Motor neuron (in vitro differentiated cells): Measurements from ENCODE around the gene NPVF. TPM values are rescaled to one million over a fixed set of nuclear protein-coding genes. Genes with fewer than 3 reads are reported as not detected.

Source experiments
- ATAC-seq, 8 experiments: fragments of 200-7000 bp; cut with Tn5 transposase; replicated peaks in 6 of 8; 2 replicates each; pipeline ENCODE4 v1.8.0; 2021; ENCODE audit warnings: mild to moderate bottlenecking in 8 of 8, moderate library complexity in 8 of 8
- H3K27ac ChIP-seq, 2 donors: fragments of 250-450 bp; sonication (Bioruptor Pico); 2 replicates each; pipeline ENCODE4 v1.9.0; 2021; ENCODE audit warnings: antibody characterized with exemption in 2 of 2, mild to moderate bottlenecking in 2 of 2, moderate library complexity in 1 of 2
- H3K4me1 ChIP-seq, 2 donors: fragments of 250-450 bp; sonication (Bioruptor Pico); replicated peaks in 1 of 2; 2 replicates each; pipeline ENCODE4 v1.6.1; 2021; ENCODE audit warnings: antibody characterized with exemption in 2 of 2, mild to moderate bottlenecking in 2 of 2, moderate library complexity in 1 of 2
- H3K4me3 ChIP-seq, 5 donors: fragments of 250-450 bp; sonication (Bioruptor Pico); 2 replicates each; pipeline ENCODE4 v1.9.0; 2021; ENCODE audit warnings: antibody characterized with exemption in 5 of 5, mild to moderate bottlenecking in 5 of 5, moderate library complexity in 4 of 5
- WGBS, 10 experiments: fragments of 450-650 bp; shearing (Covaris generic); methylation state at CpG; one replicate each; pipeline ENCODE4 v1.0.0; 2022; 5-methylcytosine and 5-hydroxymethylcytosine counted together
- in situ Hi-C, 9 experiments: fragments of 400-800 bp; cut with MboI; loops; one replicate each; pipeline ENCODE4 v1.15.0; 2021; ENCODE audit warnings: low sequenced_read_pairs in 9 of 9, low pct_unique_long_range_greater_than_20kb in 2 of 9; ENCODE audit not compliant: unreplicated experiment in 9 of 9
- total RNA-seq, 8 experiments: library from RNA; unstranded; fragments of 300-600 nt; gene quantifications; 2 replicates each; pipeline versions ENCODE4 v1.2.3 to v1.2.4, GENCODE V29; 2022

NPVF gene
- total RNA-seq: under 1 TPM in 1 of 8 experiments, not detected in 7; 0.21 TPM

DNA sequence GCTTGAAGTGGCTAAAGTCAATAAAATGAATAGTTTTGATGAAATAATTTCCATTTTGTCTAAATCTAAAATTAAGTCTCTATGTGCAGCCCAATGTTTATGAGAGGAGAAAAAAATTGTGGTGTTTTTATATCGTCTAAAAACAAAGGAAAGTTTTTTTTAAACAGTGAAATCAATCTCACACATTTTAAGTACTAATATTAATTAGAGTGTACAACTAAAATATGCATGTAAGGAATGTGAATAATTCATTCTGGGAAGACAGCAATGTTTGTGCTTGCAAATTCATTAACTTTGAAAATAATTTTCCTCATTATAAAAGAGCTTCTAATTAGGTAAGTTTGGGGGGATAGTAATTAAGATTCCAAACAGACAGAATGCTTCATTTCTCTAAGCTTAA, at the start of gene NPVF:
NPVF (minus strand) TSS at position 101 of the 400 bp plus-strand sequence; CDS start at position 54, 47 bp downstream.
- in situ Hi-C loops: no loop called here
- no peak within 1 kb of the TSS for H3K27ac ChIP-seq
- peaks cover 0 to 6% of the 10 kb centered on the region in 2 donors for H3K4me1 ChIP-seq
- WGBS, 10 experiments: 0 to 100% (median 71%) methylated on average over 1 of the region's 1 CpG; no CpG with 5 or more reads in 1 of the 10 experiments
- H3K4me3 ChIP-seq: no peak within 1 kb of the TSS
- ATAC-seq: no peak

DNA sequence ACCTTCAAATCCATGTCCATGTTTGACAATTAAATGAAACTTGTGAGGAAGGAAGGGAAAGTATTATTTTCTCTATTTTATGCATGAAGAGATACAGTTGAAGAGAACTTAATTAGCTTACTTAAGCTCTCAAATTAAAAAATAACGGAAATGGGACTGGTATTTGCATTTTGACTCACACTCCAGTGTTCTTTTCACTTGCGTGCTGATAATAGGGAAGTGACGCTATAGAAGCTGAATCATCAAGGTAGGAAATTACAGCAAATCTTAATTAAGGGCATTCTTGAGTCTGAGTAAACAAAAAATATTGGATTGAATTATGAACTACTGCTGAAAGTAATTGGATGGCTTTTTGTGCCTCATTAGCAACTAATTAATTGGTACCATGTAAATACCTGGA, 44.0 kb upstream of the NPVF start:
- no peak for ATAC-seq
- Histone ChIP-seq H3K4me3 (no peak overlapping the region), H3K27ac (no peak overlapping the region), H3K4me1 (no peaks in the 10 kb centered on the region)
- 41 to 100% (median 85%) methylated on average over 2 to 3 of the region's 3 CpGs for WGBS, 10 experiments
- in situ Hi-C loops: loop anchor here in 8 of 9 experiments (25.0 kb wide), 4 partner anchors 115 to 590 kb away; no protein-coding TSS in a partner anchor

DNA sequence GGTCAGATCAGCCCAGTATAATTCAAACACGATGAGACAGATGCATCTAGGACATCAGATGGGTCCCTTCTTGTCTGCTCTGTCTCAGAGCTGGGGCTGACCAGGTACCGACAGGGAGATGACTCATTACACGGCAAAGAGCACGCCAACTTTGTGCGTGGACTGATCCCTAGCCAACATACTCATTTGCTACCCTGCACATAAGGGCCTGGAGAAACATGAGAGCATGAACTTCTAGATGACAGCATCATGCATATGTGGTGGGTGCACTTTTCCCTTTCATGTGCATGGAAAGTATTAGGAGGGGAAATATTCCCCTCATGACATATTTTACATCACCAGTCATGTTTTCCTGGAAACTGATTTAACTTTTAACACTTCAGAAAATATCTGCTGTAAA, 35.1 kb upstream of the NPVF start:
- peak in 2 of 8 experiments; percentile 47 to 73 for ATAC-seq
- no peak overlapping the region for H3K27ac ChIP-seq
- H3K4me3 ChIP-seq: no peak overlapping the region
- 32 to 100% (median 86%) methylated on average over 1 to 5 of the region's 5 CpGs; no CpG with 5 or more reads in 4 of the 10 experiments for WGBS, 10 experiments
- in situ Hi-C loops: loop anchor here in 8 of 9 experiments (5.0 to 25.0 kb wide), 7 partner anchors 121 to 599 kb away; no protein-coding TSS in a partner anchor
- peaks cover 0 to 15% of the 10 kb centered on the region in 2 donors for H3K4me1 ChIP-seq

- WGBS, 10 experiments: 78 to 100% (median 89%) methylated on average over 1 to 3 of the region's 4 CpGs; no CpG with 5 or more reads in 3 of the 10 experiments
- ATAC-seq: no peak
- in situ Hi-C loops: loop anchor here in 8 of 9 experiments (5.0 to 25.0 kb wide), 7 partner anchors 122 to 600 kb away; no protein-coding TSS in a partner anchor
- H3K27ac ChIP-seq: no peak overlapping the region
- no peak overlapping the region for H3K4me3 ChIP-seq
- H3K4me1 ChIP-seq: peaks cover 0 to 19% of the 10 kb centered on the region in 2 donors
Measured at GRCh38 chr7:25262586-25262985, 34.3 kb upstream of the NPVF start.

- no peak overlapping the region for H3K27ac ChIP-seq
- no peak for ATAC-seq
- WGBS, 10 experiments: 19 to 100% (median 86%) methylated on average over 1 to 4 of the region's 4 CpGs; no CpG with 5 or more reads in 1 of the 10 experiments
- in situ Hi-C loops: loop anchor here in 8 of 9 experiments (5.0 to 25.0 kb wide), 7 partner anchors 123 to 601 kb away; no protein-coding TSS in a partner anchor
- no peak overlapping the region for H3K4me3 ChIP-seq
- peaks cover 0 to 21% of the 10 kb centered on the region in 2 donors for H3K4me1 ChIP-seq
Measured at GRCh38 chr7:25261545-25262140, 33.4 kb upstream of the NPVF start.

DNA sequence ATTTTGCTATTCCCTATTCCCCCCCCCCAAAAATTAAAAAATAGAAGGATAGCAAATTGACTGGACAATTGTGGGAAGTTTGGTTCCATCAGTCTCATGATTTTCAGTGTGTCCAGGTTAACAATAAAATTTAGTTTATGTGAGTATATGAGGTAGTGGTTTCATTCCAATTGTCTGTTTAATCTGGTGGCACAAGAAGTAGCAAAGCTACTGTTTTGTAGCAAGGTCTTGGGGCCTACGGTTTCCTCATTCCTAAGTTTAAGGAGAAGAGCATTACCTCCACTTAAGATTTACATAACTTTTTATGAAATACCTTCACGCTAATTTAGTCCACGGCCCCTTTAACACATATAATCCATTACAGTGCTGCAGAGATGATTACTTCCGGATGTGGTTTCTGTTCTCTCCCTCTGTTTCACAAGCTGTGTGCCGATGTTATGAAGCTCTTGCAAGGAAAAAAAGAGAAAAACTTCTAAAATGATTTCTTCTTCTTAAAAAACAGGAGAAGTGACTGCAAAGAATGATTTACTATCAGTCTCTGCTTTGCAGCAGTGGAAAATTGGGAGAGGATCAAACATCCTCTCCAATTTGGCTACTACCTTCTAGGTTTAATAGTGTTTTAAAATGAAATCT, 32.7 kb upstream of the NPVF start:
- Histone ChIP-seq H3K27ac (no peak overlapping the region), H3K4me3 (no peak overlapping the region), H3K4me1 (peaks cover 3 to 28% of the 10 kb centered on the region in 2 donors)
- in situ Hi-C loops: loop anchor here in 8 of 9 experiments (5.0 to 25.0 kb wide), 7 partner anchors 124 to 601 kb away; no protein-coding TSS in a partner anchor
- 0 to 100% (median 42%) methylated on average over 1 to 4 of the region's 5 CpGs for WGBS, 10 experiments
- peak in 3 of 8 experiments; percentile 46 to 49 (median 49) for ATAC-seq

- peak; percentile 71 to 94 (median 86) for ATAC-seq
- no peak overlapping the region for H3K4me3 ChIP-seq
- H3K4me1 ChIP-seq: peaks cover 6 to 34% of the 10 kb centered on the region in 2 donors
- in situ Hi-C loops: loop anchor here (5.0 to 25.0 kb wide), 10 partner anchors 125 to 603 kb away; no protein-coding TSS in a partner anchor
- no peak overlapping the region for H3K27ac ChIP-seq
- 6 to 51% (median 36%) methylated on average over 7 to 13 of the region's 13 CpGs for WGBS, 10 experiments
Measured at GRCh38 chr7:25259487-25260243, 31.4 kb upstream of the NPVF start.

DNA sequence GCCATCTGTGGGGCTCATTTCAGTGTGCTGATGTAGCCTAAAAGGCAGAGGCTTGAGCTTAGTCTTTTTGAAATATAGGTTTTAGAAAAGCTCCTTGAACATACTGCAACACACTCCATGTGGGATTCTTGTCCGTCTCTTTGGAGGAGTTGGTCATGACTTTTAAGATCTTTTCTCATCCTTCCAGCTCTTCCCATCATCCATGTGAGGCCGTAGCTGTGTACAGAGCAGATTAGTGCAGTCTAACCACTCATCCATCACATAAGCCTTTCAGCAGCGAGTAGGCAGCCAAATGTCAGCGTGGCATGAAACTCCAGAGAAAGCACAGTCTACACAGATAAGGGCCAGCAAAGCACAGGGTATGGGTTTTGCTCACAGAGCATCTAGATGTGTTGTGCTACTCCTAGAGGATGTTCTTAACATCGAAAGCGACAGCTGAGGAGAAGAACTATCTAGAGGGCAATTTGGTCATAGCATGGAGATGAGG, 28.1 kb upstream of the NPVF start:
- Histone ChIP-seq H3K4me3 (no peak overlapping the region), H3K4me1 (peaks cover 6 to 34% of the 10 kb centered on the region in 2 donors), H3K27ac (no peak overlapping the region)
- in situ Hi-C loops: loop anchor here (5.0 to 25.0 kb wide), 9 partner anchors 128 to 606 kb away; no protein-coding TSS in a partner anchor
- 21 to 93% (median 81%) methylated on average over 1 to 6 of the region's 6 CpGs for WGBS, 10 experiments
- ATAC-seq: peak in 5 of 8 experiments; percentile 25 to 52 (median 37)

DNA sequence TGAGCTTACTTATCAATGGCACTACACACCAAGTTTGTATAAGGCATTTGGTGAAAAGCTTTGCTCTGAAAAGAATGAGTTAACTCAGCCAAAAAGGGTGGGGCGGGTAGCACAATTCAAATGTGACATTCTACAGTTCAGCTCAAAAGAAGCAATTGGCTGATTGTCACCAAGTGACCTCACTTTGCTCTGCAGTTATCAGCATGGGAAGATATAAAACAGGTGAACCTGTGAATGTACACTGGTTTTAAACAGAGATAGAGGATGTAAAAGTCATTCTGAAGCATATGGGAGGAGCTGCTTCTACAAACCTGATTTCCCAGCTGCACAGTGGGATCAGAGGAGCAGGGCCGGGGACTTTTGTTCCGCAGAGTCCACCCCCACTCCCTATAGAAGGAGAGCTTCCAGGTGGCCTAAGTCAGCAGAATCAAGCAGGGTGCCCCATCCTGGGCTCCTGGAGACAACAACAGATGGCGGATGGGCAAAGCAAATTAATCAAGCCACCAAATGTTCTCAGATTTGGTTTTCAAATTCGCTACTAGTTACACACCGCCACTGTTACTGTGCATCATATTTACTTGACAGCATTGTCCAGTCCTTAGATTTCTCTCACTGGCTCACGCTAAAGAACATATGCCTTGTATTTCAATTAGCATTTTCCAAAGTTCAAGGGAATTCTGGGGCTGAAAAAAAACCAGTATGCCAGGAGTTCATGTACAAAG, 27.5 kb upstream of the NPVF start:
- in situ Hi-C loops: loop anchor here (5.0 to 25.0 kb wide), 9 partner anchors 129 to 607 kb away; no protein-coding TSS in a partner anchor
- 61 to 90% (median 70%) methylated on average over 1 to 7 of the region's 7 CpGs for WGBS, 10 experiments
- H3K4me3 ChIP-seq: no peak overlapping the region
- H3K4me1 ChIP-seq: peaks cover 6 to 34% of the 10 kb centered on the region in 2 donors
- no peak overlapping the region for H3K27ac ChIP-seq
- peak in 5 of 8 experiments; percentile 26 to 69 (median 47) for ATAC-seq

DNA sequence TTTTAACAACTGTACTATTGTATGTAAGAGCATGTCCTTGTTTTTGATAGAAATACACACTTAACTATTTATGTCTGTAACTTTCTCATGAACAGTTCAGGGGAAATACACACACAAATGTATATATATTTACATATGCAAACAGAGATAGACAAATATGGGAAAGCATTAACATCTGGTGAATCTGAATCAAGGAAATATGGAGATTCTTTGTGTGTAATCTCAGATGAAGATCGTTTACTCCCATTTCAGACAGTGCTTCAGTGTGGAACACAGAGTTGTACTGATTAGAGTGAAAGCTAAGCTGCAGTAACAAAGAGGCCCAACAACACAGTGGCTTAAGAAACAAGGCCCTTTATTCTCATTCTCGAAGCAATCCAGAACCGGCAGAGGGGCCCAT, 26.3 kb upstream of the NPVF start:
- Histone ChIP-seq H3K4me1 (peaks cover 6 to 28% of the 10 kb centered on the region in 2 donors), H3K4me3 (no peak overlapping the region), H3K27ac (no peak overlapping the region)
- in situ Hi-C loops: loop anchor here (5.0 to 25.0 kb wide), 9 partner anchors 130 to 608 kb away; no protein-coding TSS in a partner anchor
- peak in 3 of 8 experiments; percentile 28 to 86 (median 66) for ATAC-seq
- 0 to 100% (median 90%) methylated on average over 1 to 3 of the region's 3 CpGs; no CpG with 5 or more reads in 2 of the 10 experiments for WGBS, 10 experiments

DNA sequence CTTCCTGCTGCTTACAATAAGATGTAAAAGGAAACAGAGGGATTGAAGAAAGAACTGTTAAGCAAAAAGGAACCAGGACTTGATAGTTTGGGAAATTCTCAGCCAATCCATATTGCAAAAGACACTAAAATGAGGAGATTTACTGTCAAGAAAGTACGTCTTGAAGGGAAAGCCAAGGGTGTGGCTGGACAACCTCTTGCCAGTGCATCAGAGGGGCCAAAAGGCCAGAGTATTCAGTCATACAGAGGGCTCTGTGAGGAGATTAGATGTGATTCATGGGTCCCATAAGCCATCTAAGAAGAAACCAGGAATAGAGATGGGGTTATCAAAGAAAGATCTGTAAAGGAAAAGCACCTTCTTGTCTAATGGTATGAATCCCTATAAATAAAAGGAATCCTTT, 25.4 kb upstream of the NPVF start:
- Histone ChIP-seq H3K4me1 (peaks cover 6 to 22% of the 10 kb centered on the region in 2 donors), H3K4me3 (no peak overlapping the region), H3K27ac (no peak overlapping the region)
- in situ Hi-C loops: loop anchor here (10.0 to 25.0 kb wide), 8 partner anchors 131 to 609 kb away; no protein-coding TSS in a partner anchor
- peak in 2 of 8 experiments; percentile 56 to 65 for ATAC-seq
- 30 to 100% (median 73%) methylated on average over 1 of the region's 1 CpG; no CpG with 5 or more reads in 2 of the 10 experiments for WGBS, 10 experiments
